A549 (cell line): ENCODE data around the gene IPO7. TPM values are rescaled to one million over a fixed set of nuclear protein-coding genes. Genes with fewer than 3 reads are reported as not detected.
"Not testable (repeated sequence)": the region's sequence is repeated elsewhere in the genome, so short reads cannot be mapped to it uniquely, and the experiment has no call there.

Source experiments
- ATAC-seq, 2 experiments: fragments of 200-7000 bp in 1 of 2; fragments of >200 bp in 1 of 2; cut with Nextera tagmentation in 1 of 2; cut with Tn5 transposase in 1 of 2; 3 replicates each; pipeline versions ENCODE4 v1.8.0 to v1.9.1; 2018 to 2020; ENCODE audit warnings: mild to moderate bottlenecking in 1 of 2, moderate library complexity in 1 of 2
- CTCF ChIA-PET: fragments of 300-600 bp; sonication (Branson Sonifier 250); formaldehyde crosslinking; extraction: SDS; loops from one replicate; lab custom pipeline; 2021; ENCODE audit warnings: antibody characterized with exemption, inconsistent platforms; lab: Yijun Ruan, JAX
- POLR2A ChIA-PET: fragments of 350-600 bp; formaldehyde crosslinking; extraction: SDS; loops from one replicate; lab custom pipeline; 2021; ENCODE audit warnings: antibody characterized with exemption, inconsistent platforms; lab: Yijun Ruan, JAX
- DNase-seq, 2 experiments: peaks; one replicate each; pipeline versions ENCODE4 v3.0.0 to v3.0.0-alpha.2; 2011 to 2016; ENCODE audit warnings: low read depth in 1 of 2, low spot score in 1 of 2
- FAIRE-seq: peaks from 2 replicates; lab custom pipeline; 2011; peaks lifted over from hg19 to GRCh38; lab: Jason Lieb, UNC
- H3K27ac ChIP-seq, 2 experiments: fragments of >200 bp; sonication (Bioruptor Twin); formaldehyde crosslinking; 3 replicates each; pipeline ENCODE4 v1.5.1; 2016 to 2017
- H3K4me1 ChIP-seq: fragments of >200 bp; sonication (Bioruptor Twin); formaldehyde crosslinking; 3 replicates; pipeline ENCODE4 v1.6.1; 2016
- H3K4me2 ChIP-seq: fragments of >200 bp; sonication (Bioruptor Twin); formaldehyde crosslinking; 3 replicates; pipeline ENCODE4 v1.6.1; 2016
- H3K4me3 ChIP-seq: fragments of >200 bp; sonication (Bioruptor Twin); formaldehyde crosslinking; 3 replicates; pipeline ENCODE4 v1.5.1; 2016
- H3K9me3 ChIP-seq: fragments of >200 bp; sonication (Bioruptor Twin); formaldehyde crosslinking; 3 replicates; pipeline ENCODE4 v1.6.1; 2016
- BHLHE40 ChIP-seq: IDR thresholded peaks from 2 replicates; pipeline ENCODE4 v1.6.1; 2012; ENCODE audit warnings: low read depth, low read length, inconsistent platforms
- CBX8 ChIP-seq: fragments of 200-600 bp; sonication (generic); IDR thresholded peaks from 2 replicates; pipeline ENCODE4 v1.6.1; 2016
- EP300 ChIP-seq, 2 experiments: fragments of >200 bp; sonication (Bioruptor Twin); formaldehyde crosslinking; IDR thresholded peaks; 2 replicates in 1 of 2; 3 replicates in 1 of 2; pipeline ENCODE4 v1.6.1; 2016 to 2017
- FOSB ChIP-seq: fragments of 250-450 bp; sonication (Bioruptor Pico); IDR thresholded peaks from 2 replicates; pipeline ENCODE4 v1.5.0; 2020; ENCODE audit warnings: mild to moderate bottlenecking, moderate library complexity
- HEYL ChIP-seq: fragments of 250-450 bp; sonication (Bioruptor Pico); IDR thresholded peaks from 2 replicates; pipeline ENCODE4 v1.8.0; 2021; ENCODE audit warnings: mild to moderate bottlenecking, moderate library complexity
- JUN ChIP-seq, 2 experiments: fragments of >200 bp; sonication (Bioruptor Twin); formaldehyde crosslinking; IDR thresholded peaks; 2 replicates in 1 of 2; 3 replicates in 1 of 2; pipeline ENCODE4 v1.6.1; 2016 to 2017
- JUNB ChIP-seq: fragments of >200 bp; sonication (Bioruptor Twin); formaldehyde crosslinking; IDR thresholded peaks from 2 replicates; pipeline ENCODE4 v1.6.1; 2016
- KDM1A ChIP-seq: fragments of 200-600 bp; sonication (generic); IDR thresholded peaks from 2 replicates; pipeline ENCODE4 v1.6.1; 2016; ENCODE audit warnings: low read depth, mild to moderate bottlenecking
- KDM5A ChIP-seq: fragments of 200-600 bp; sonication (generic); IDR thresholded peaks from 2 replicates; pipeline ENCODE4 v1.6.1; 2016; ENCODE audit warnings: antibody characterized with exemption, mild to moderate bottlenecking
- MAFK ChIP-seq: fragments of 450-650 bp; IDR thresholded peaks from 2 replicates; pipeline ENCODE4 v1.6.1; 2014; ENCODE audit not compliant: partially characterized antibody
- MAZ ChIP-seq: fragments of 150-350 bp; IDR thresholded peaks from 2 replicates; pipeline ENCODE4 v1.6.1; 2014; ENCODE audit warnings: antibody characterized with exemption, low read depth, low read length, borderline replicate concordance
- MYC ChIP-seq: IDR thresholded peaks from 2 replicates; pipeline ENCODE4 v1.6.1; 2012; ENCODE audit warnings: mild to moderate bottlenecking, inconsistent platforms, low read length, improper control_type of control experiment, borderline replicate concordance
- RARB ChIP-seq: fragments of 250-450 bp; sonication (Bioruptor Pico); IDR thresholded peaks from 2 replicates; pipeline ENCODE4 v1.8.0; 2021; ENCODE audit warnings: mild to moderate bottlenecking, moderate library complexity
- RFX5 ChIP-seq: fragments of 450-650 bp; IDR thresholded peaks from 2 replicates; pipeline ENCODE4 v1.7.1; 2014; ENCODE audit warnings: antibody characterized with exemption, mild to moderate bottlenecking, moderate library complexity
- RNF2 ChIP-seq: fragments of 200-600 bp; sonication (generic); IDR thresholded peaks from 2 replicates; pipeline ENCODE4 v1.6.1; 2016; ENCODE audit warnings: low read depth, mild to moderate bottlenecking, antibody characterized with exemption, moderate library complexity, borderline replicate concordance
- ZC3H11A ChIP-seq: fragments of 450-650 bp; IDR thresholded peaks from 2 replicates; pipeline ENCODE4 v1.6.1; 2014; ENCODE audit warnings: antibody characterized with exemption, mild to moderate bottlenecking
- ZNF302 ChIP-seq: fragments of 250-450 bp; sonication (Bioruptor Pico); IDR thresholded peaks from 2 replicates; pipeline ENCODE4 v1.9.0; 2021; ENCODE audit warnings: inconsistent platforms, mild to moderate bottlenecking, moderate library complexity
- whole genome bisulfite sequencing: methylation state at CpG from one replicate; pipeline ENCODE4 v1.1.6; 2017; ENCODE audit errors: missing lambda C conversion rate; 5-methylcytosine and 5-hydroxymethylcytosine counted together
- polyA plus RNA-seq, 4 experiments: library from polyadenylated mRNA; depleted of rRNA in 3 of 4; stranded (reverse); fragments of >200 nt; fragmentation: RNase III in 1 of 4; extraction: RNeasy Plus Mini Kit Qiagen cat#74134 plus additional on column Dnase treatment in 1 of 4; gene quantifications; 2 replicates in 3 of 4; 3 replicates in 1 of 4; pipeline ENCODE4 v1.2.3, GENCODE V29; 2011 to 2017
- TF ChIP-seq, protein P1 (sequence below): IDR thresholded peaks from 2 replicates; pipeline ENCODE4 v1.6.1; 2012; ENCODE audit warnings: low read depth, borderline replicate concordance
- TF ChIP-seq, protein P2 (sequence below): IDR thresholded peaks from 2 replicates; pipeline ENCODE4 v1.6.1; 2012
- TF ChIP-seq, protein P3 (sequence below): fragments of 450-650 bp; IDR thresholded peaks from 2 replicates; pipeline ENCODE4 v1.6.1; 2014; ENCODE audit warnings: antibody characterized with exemption
- TF ChIP-seq, protein P4 (sequence below): fragments of 250-450 bp; sonication (Bioruptor Pico); IDR thresholded peaks from 2 replicates; pipeline ENCODE4 v1.5.0; 2020; ENCODE audit warnings: low read depth, mild to moderate bottlenecking, moderate library complexity
- TF ChIP-seq, protein P5 (sequence below): fragments of >200 bp; sonication (Bioruptor Twin); formaldehyde crosslinking; IDR thresholded peaks from 2 replicates; pipeline ENCODE4 v1.6.1; 2016
- TF ChIP-seq, protein P6 (sequence below): fragments of 250-450 bp; sonication (Bioruptor Pico); IDR thresholded peaks from 2 replicates; pipeline ENCODE4 v1.5.0; 2021; ENCODE audit warnings: mild to moderate bottlenecking, moderate library complexity, borderline replicate concordance
- TF ChIP-seq, protein P7 (sequence below): fragments of >200 bp; sonication (Bioruptor Twin); formaldehyde crosslinking; IDR thresholded peaks from 3 replicates; pipeline ENCODE4 v1.6.1; 2016
- TF ChIP-seq, protein P8 (sequence below): fragments of 150-350 bp; IDR thresholded peaks from 2 replicates; pipeline ENCODE4 v1.6.1; 2014; ENCODE audit warnings: low read depth, mild to moderate bottlenecking, low read length

Gene IPO7
- polyA plus RNA-seq, 2 of the 4 experiments (the other 2 are of a cell fraction) = 115 to 142 TPM

DNA sequence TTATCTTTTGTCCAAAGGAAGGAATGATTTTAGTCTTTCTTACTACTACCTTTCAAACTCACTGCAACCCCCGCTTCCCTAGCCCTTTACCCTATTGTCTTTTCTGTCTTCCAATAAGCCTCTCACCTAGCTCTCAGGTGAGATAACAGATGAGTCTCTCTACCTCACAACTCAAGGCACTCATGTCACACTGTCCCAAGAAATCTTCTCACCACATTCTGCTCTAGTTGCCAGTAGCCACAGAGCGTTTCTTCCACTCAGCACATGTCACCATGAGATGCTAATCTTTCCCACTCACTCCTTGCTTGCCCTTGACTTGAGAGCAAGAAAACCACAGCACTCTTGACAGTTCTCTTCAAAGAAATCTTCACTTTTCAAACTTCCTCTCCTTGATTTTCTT is 37.4 kb upstream of the IPO7 start:
- 75% methylated on average over 2 of the region's 2 CpGs for WGBS
- ATAC-seq (no peak), FAIRE-seq (no peak)

DNA sequence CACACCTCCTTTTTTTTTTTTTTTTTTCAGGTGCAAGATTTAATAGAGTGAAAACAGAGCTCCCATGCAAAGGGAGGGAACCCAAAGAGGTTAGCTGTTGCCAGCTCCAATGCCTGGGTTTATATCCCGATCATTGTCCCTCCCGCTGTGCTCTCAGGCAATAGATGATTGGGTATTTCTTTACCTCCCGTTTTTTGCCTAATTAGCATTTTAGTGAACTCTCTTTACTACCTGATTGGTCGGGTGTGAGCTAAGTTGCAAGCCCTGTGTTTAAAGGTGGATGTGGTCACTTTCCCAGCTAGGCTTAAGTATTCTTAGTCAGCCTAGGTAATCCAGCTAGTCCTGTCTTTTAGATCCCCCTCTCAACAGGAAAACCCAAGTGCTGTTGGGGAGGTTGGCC is 36.7 kb upstream of the IPO7 start:
- POLR2A ChIA-PET, H3K4me1 ChIP-seq, H3K9me3 ChIP-seq, H3K4me3 ChIP-seq, ATAC-seq, DNase-seq, H3K4me2 ChIP-seq, FAIRE-seq, H3K27ac ChIP-seq: not testable (repeated sequence)
- CTCF ChIA-PET = interaction anchor here (0.7 kb wide), 1 partner anchor 24 kb away, joined by 4 read pairs; no protein-coding TSS in a partner anchor
- TF ChIP-seq MAFK = peak; percentile 56
- WGBS = 74% methylated on average over 4 of the region's 4 CpGs

More for the DNA sequence above, 37.4 kb upstream of the IPO7 start:
- CTCF ChIA-PET = interaction anchor here (0.7 to 1.5 kb wide), 3 partner anchors 12 to 24 kb away, joined by 3 to 4 read pairs (median 3); no protein-coding TSS in a partner anchor
- no peaks in the 10 kb centered on the region for H3K9me3 ChIP-seq
- no peak overlapping the region for H3K4me2 ChIP-seq
- H3K27ac ChIP-seq = no peak overlapping the region
- TF ChIP-seq KDM5A (no peak), RNF2 (no peak), JUNB (no peak), MYC (no peak), RFX5 (no peak), MAZ (no peak), HEYL (CRISPR knock-in tag) (no peak), RARB (CRISPR knock-in tag) (no peak), BHLHE40 (no peak), FOSB (CRISPR knock-in tag) (no peak)
- TF ChIP-seq, protein P1, sequence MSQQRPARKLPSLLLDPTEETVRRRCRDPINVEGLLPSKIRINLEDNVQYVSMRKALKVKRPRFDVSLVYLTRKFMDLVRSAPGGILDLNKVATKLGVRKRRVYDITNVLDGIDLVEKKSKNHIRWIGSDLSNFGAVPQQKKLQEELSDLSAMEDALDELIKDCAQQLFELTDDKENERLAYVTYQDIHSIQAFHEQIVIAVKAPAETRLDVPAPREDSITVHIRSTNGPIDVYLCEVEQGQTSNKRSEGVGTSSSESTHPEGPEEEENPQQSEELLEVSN = no peak
- TF ChIP-seq, protein P2, sequence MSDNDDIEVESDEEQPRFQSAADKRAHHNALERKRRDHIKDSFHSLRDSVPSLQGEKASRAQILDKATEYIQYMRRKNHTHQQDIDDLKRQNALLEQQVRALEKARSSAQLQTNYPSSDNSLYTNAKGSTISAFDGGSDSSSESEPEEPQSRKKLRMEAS = no peak
- TF ChIP-seq, protein P3, sequence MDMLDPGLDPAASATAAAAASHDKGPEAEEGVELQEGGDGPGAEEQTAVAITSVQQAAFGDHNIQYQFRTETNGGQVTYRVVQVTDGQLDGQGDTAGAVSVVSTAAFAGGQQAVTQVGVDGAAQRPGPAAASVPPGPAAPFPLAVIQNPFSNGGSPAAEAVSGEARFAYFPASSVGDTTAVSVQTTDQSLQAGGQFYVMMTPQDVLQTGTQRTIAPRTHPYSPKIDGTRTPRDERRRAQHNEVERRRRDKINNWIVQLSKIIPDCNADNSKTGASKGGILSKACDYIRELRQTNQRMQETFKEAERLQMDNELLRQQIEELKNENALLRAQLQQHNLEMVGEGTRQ = no peak
- TF ChIP-seq, protein P4, sequence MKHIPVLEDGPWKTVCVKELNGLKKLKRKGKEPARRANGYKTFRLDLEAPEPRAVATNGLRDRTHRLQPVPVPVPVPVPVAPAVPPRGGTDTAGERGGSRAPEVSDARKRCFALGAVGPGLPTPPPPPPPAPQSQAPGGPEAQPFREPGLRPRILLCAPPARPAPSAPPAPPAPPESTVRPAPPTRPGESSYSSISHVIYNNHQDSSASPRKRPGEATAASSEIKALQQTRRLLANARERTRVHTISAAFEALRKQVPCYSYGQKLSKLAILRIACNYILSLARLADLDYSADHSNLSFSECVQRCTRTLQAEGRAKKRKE (CRISPR knock-in tag) = no peak
- TF ChIP-seq, protein P5, sequence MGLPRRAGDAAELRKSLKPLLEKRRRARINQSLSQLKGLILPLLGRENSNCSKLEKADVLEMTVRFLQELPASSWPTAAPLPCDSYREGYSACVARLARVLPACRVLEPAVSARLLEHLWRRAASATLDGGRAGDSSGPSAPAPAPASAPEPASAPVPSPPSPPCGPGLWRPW = no peak
- TF ChIP-seq, protein P6, sequence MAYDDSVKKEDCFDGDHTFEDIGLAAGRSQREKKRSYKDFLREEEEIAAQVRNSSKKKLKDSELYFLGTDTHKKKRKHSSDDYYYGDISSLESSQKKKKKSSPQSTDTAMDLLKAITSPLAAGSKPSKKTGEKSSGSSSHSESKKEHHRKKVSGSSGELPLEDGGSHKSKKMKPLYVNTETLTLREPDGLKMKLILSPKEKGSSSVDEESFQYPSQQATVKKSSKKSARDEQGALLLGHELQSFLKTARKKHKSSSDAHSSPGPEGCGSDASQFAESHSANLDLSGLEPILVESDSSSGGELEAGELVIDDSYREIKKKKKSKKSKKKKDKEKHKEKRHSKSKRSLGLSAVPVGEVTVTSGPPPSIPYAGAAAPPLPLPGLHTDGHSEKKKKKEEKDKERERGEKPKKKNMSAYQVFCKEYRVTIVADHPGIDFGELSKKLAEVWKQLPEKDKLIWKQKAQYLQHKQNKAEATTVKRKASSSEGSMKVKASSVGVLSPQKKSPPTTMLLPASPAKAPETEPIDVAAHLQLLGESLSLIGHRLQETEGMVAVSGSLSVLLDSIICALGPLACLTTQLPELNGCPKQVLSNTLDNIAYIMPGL = no peak
- H3K4me3 ChIP-seq = no peak overlapping the region
- POLR2A ChIA-PET = no interaction called here
- no peak for DNase-seq
- H3K4me1 ChIP-seq = no peaks in the 10 kb centered on the region

DNA sequence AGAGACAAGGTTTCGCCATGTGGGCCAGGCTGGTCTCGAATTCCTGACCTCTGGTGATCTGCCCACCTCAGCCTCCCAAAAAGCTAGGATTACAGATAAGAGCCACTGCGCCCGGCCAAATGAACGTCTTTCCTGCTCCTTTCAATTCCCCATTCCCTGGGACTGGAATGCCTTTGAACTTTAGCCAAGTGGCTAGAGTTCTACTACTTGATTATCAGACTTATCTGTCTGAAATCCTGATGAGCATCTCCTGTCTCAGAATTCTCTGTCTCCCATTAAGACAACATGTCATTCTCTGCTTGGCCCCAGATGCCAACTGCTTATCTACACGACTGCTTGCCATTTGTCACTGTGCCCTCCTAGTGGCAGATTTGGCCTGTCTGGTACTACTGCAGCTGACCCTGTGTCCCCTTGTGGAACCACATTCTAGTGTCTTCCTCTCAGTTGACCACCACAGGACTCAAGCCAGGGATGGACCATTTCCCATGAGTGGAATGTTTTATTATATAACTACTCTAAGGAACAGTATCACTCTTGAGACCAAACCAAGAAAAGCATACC is 33.1 kb upstream of the IPO7 start:
- H3K27ac ChIP-seq = 0 out of 6 replicates have a peak overlapping the region, but pooled peaks of 1 of the 2 experiments have one; percentile 15
- no peak overlapping the region for H3K4me2 ChIP-seq
- ATAC-seq (peak; percentile 34 to 48; a peak in 3 of 6 replicates), FAIRE-seq (no peak), DNase-seq (no peak)
- ChIA-PET POLR2A (no interaction called here), CTCF (no interaction called here)
- WGBS = 84% methylated on average over 6 of the region's 6 CpGs
- H3K9me3 ChIP-seq = no peaks in the 10 kb centered on the region
- no peak overlapping the region for H3K4me3 ChIP-seq
- no peaks in the 10 kb centered on the region for H3K4me1 ChIP-seq
- TF ChIP-seq, protein P1 = no peak
- TF ChIP-seq ZC3H11A (no peak), EP300 (IDR thresholded peaks at IDR 0.05) (no peak), CBX8 (no peak), JUN (IDR thresholded peaks at IDR 0.05) (no peak), ZNF302 (CRISPR knock-in tag) (no peak), KDM1A (no peak)
- TF ChIP-seq, protein P3 = no peak
- TF ChIP-seq, protein P7, sequence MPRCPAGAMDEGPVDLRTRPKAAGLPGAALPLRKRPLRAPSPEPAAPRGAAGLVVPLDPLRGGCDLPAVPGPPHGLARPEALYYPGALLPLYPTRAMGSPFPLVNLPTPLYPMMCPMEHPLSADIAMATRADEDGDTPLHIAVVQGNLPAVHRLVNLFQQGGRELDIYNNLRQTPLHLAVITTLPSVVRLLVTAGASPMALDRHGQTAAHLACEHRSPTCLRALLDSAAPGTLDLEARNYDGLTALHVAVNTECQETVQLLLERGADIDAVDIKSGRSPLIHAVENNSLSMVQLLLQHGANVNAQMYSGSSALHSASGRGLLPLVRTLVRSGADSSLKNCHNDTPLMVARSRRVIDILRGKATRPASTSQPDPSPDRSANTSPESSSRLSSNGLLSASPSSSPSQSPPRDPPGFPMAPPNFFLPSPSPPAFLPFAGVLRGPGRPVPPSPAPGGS = no peak
- TF ChIP-seq, protein P8, sequence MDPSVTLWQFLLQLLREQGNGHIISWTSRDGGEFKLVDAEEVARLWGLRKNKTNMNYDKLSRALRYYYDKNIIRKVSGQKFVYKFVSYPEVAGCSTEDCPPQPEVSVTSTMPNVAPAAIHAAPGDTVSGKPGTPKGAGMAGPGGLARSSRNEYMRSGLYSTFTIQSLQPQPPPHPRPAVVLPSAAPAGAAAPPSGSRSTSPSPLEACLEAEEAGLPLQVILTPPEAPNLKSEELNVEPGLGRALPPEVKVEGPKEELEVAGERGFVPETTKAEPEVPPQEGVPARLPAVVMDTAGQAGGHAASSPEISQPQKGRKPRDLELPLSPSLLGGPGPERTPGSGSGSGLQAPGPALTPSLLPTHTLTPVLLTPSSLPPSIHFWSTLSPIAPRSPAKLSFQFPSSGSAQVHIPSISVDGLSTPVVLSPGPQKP = no peak
